Tibial artery (tissue), 4 donors: ENCODE results near the gene PRR13.
"Not testable (repeated sequence)": the region's sequence is repeated elsewhere in the genome, so short reads cannot be mapped to it uniquely, and the experiment has no call there.

ENCODE experiments used
- DNase-seq, 2 donors: peaks; one replicate each; pipeline ENCODE4 v3.0.0-alpha.2; 2019
- H3K27ac ChIP-seq, 2 donors: fragments of 200-600 bp; sonication (generic) in 1 of 2; 1 replicate in 1 of 2; 2 replicates in 1 of 2; pipeline ENCODE4 v1.5.1; 2018 to 2019; ENCODE audit warnings: mild to moderate bottlenecking in 1 of 2
- H3K27me3 ChIP-seq, 2 donors: fragments of 200-600 bp; sonication (generic) in 1 of 2; one replicate each; pipeline versions ENCODE4 v1.5.1 to v1.6.0; 2016 to 2019
- H3K36me3 ChIP-seq, 3 donors: fragments of 200-600 bp; sonication (generic) in 2 of 3; one replicate each; pipeline ENCODE4 v1.5.1; 2016 to 2019; ENCODE audit warnings: mild to moderate bottlenecking in 2 of 3
- H3K4me1 ChIP-seq, 4 donors: fragments of 200-600 bp; sonication (generic) in 2 of 4; 1 replicate in 3 of 4; 2 replicates in 1 of 4; pipeline ENCODE4 v1.5.1; 2016 to 2019
- H3K4me3 ChIP-seq, 2 donors: fragments of 200-600 bp; sonication (generic) in 1 of 2; 1 replicate in 1 of 2; 2 replicates in 1 of 2; pipeline ENCODE4 v1.5.1; 2018 to 2019; ENCODE audit warnings: mild to moderate bottlenecking in 2 of 2
- H3K9me3 ChIP-seq, 3 donors: fragments of 200-600 bp; sonication (generic) in 1 of 3; one replicate each; pipeline ENCODE4 v1.5.1; 2016 to 2019
- intact Hi-C: fragments of 100-400 bp; cut with DNase I; formaldehyde crosslinking; loops from one replicate; pipeline ENCODE4 v1.15.0; 2023; ENCODE audit warnings: low total_unique reads
- TF ChIP-seq, protein P1 (sequence below), 2 experiments: fragments of 200-600 bp in 1 of 2; fragments of 450-650 bp in 1 of 2; IDR thresholded peaks; one replicate each; pipeline ENCODE4 v1.5.1; 2017 to 2019; ENCODE audit warnings: antibody characterized with exemption in 2 of 2, mild to moderate bottlenecking in 1 of 2, moderate library complexity in 1 of 2

The PRR13 gene

DNA sequence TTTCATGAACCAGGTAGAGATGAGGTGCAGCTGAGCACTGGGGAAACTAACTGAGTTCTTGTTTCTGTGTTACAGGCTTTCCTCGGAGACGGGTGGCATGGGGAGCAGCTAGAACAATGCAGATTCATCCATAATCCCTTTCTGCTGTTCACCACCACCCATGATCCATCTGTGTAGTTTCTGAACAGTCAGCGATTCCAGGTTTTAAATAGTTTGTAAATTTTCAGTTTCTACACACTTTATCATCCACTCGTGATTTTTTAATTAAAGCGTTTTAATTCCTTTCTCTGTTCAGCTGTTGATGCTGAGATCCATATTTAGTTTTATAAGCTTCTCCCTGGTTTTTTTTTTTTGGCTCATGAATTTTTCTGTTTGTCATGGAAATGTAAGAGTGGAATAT lies 37.8 kb downstream of the PRR13 start:
- Histone ChIP-seq H3K9me3 (no peaks in the 10 kb centered on the region), H3K4me1 (peaks cover 0 to 39% (median 4%) of the 10 kb centered on the region in 4 donors), H3K36me3 (peaks cover 53 to 100% (median 95%) of the 10 kb centered on the region in 3 donors), H3K4me3 (no peak overlapping the region), H3K27ac (peak overlapping the region; percentile 20 to 23), H3K27me3 (no peaks in the 10 kb centered on the region)
- DNase-seq: no peak
- TF ChIP-seq, protein P1, sequence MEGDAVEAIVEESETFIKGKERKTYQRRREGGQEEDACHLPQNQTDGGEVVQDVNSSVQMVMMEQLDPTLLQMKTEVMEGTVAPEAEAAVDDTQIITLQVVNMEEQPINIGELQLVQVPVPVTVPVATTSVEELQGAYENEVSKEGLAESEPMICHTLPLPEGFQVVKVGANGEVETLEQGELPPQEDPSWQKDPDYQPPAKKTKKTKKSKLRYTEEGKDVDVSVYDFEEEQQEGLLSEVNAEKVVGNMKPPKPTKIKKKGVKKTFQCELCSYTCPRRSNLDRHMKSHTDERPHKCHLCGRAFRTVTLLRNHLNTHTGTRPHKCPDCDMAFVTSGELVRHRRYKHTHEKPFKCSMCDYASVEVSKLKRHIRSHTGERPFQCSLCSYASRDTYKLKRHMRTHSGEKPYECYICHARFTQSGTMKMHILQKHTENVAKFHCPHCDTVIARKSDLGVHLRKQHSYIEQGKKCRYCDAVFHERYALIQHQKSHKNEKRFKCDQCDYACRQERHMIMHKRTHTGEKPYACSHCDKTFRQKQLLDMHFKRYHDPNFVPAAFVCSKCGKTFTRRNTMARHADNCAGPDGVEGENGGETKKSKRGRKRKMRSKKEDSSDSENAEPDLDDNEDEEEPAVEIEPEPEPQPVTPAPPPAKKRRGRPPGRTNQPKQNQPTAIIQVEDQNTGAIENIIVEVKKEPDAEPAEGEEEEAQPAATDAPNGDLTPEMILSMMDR (IDR thresholded peaks at IDR 0.05): no peak
- intact Hi-C loops: no loop called here

DNA sequence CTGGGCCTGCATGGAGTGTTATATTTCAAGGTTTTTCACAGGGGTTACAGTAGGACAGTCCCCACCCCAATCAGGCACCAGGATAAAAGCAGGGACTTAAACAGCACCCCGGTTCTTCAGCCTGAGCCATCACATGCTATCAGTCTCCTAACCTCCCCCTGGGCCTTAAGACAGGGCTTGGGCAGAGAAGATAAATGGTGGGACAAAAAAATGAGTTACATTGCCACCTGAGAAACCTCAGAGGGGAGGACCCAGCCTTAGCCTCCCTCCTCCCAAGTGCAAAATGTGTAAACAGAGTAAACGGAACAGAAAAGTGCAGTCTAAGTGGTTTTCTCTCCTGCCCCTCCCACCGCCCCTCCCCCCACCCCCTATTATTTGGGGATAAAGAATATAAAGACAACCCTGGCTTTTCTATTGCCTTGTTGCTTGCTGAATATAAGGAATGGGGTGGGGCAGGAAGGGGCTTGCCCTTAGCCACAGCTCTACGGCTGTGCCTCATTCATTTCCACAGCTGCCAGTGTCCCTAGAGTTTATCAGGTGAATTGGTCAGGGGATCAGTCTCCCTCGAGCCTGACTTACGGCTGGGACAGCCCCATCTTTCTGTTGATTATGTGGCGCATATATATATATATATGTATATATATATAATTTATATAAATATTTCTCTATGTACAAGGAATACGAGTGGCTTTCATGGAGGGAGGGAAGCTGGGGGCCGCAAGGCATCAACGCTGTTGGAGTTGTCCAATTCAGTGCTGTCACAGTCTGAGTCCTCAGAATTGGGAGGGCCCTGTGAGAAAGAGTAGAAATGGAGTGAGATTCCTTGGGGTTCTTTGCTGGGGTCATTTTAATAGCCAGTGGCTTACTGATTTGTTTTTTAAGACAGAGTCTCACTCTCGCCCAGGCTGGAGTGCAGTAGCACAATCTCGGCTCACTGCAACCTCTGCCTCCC lies 39.2 kb downstream of the PRR13 start:
- peaks cover 52 to 100% (median 92%) of the 10 kb centered on the region in 3 donors for H3K36me3 ChIP-seq
- DNase-seq: no peak
- peak overlapping the region in 1 of 2 donors; percentile 26 for H3K27ac ChIP-seq
- H3K27me3 ChIP-seq: no peaks in the 10 kb centered on the region
- intact Hi-C loops: no loop called here
- TF ChIP-seq, protein P1 (IDR thresholded peaks at IDR 0.05): no peak
- no peak overlapping the region for H3K4me3 ChIP-seq
- H3K4me1 ChIP-seq: peaks cover 0 to 32% (median 4%) of the 10 kb centered on the region in 4 donors
- no peaks in the 10 kb centered on the region for H3K9me3 ChIP-seq

DNA sequence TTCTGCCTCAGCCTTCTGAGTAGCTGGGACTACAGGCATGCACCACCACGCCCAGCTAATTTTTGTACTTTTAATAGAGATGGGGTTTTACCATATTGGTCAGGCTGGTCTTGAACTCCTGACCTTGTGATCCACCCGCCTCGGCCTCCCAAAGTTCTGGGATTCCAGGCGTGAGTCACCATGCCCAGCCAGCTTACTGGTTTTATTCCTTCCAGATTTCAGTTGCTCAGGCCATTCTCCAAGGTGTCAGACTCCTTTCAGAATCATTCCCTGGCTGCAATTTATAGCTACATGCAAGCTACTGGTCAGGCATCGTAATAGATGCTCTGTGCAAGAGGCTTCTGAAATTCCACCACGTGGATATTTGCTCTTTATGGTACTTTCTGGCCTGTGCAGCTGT lies 39.9 kb downstream of the PRR13 start:
- not testable (repeated sequence) for H3K4me3 ChIP-seq, H3K9me3 ChIP-seq, DNase-seq

DNA sequence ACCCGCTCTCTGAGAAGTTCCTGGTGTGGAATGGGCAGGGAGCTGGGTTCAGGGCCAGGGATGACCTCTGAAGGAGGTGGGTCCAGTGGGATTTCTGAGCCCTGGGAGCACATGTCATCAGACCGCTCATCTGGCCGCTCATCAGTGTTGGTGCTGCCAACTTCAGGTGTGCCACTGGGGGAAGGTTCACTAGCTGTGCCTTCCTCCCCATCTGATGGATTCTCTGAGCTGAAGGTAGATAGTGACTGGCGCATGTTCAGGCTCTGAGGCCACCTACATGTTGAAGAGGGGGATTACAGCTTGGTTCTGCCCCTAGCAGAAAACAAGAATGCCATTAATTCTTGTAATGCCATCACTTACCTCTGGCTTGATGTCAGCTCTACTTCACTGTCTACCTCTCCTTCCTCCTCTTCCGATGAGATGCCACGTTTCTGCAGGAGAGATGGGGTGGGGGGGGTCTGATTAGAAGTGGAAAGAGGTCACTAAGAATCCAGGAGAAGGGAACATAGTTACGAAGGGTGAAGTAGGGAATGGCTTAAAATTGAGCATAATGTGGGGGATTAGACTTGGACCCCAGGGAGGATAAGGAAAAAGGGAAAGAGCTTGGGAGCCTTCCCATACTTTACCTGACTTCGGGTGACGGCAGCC lies 40.5 kb downstream of the PRR13 start:
- DNase-seq: no peak
- TF ChIP-seq, protein P1 (IDR thresholded peaks at IDR 0.05): no peak
- peaks cover 40 to 100% (median 91%) of the 10 kb centered on the region in 3 donors for H3K36me3 ChIP-seq
- peak overlapping the region in 1 of 2 donors; percentile 26 for H3K27ac ChIP-seq
- intact Hi-C loops: no loop called here
- no peaks in the 10 kb centered on the region for H3K27me3 ChIP-seq
- H3K4me3 ChIP-seq: no peak overlapping the region
- H3K9me3 ChIP-seq: no peaks in the 10 kb centered on the region
- H3K4me1 ChIP-seq: peaks cover 0 to 32% (median 4%) of the 10 kb centered on the region in 4 donors

More for the DNA sequence above, 39.9 kb downstream of the PRR13 start:
- peak overlapping the region in 1 of 2 donors; percentile 26 for H3K27ac ChIP-seq
- H3K4me1 ChIP-seq: peaks cover 0 to 32% (median 4%) of the 10 kb centered on the region in 4 donors
- H3K27me3 ChIP-seq, intact Hi-C loops: not testable (repeated sequence)
- peaks cover 46 to 100% (median 92%) of the 10 kb centered on the region in 3 donors for H3K36me3 ChIP-seq

DNA sequence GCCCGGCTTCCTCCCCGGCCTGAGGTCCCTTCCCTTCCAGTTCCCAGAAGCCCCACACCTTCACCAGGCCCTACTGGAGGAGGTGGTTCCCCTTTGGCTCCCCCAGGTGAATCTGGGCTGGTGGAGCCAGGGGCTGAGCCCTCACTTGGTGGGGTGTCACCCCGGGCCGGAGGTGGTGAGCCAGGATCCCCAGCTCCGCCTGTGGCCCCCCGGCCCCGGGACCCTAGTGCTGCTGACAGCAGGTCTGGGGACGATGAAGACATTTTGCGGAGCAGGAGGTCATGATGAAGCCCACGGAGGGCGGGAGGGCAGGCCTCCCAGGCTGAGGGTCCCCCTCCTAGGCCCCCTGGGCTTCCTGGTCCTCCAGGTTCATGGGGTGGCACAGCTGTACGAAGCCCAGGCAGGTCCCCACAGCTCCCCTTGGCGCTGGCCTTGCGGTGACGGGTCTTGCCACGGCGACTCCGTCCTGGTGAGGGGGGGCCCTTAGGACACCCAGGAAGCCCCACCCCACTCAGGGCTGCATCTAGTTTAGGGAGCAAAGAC lies 41.2 kb downstream of the PRR13 start:
- intact Hi-C loops: no loop called here
- Histone ChIP-seq H3K36me3 (peaks cover 38 to 100% (median 90%) of the 10 kb centered on the region in 3 donors), H3K9me3 (no peaks in the 10 kb centered on the region), H3K4me1 (peaks cover 0 to 32% (median 4%) of the 10 kb centered on the region in 4 donors), H3K27ac (peak overlapping the region in 1 of 2 donors; percentile 26), H3K4me3 (no peak overlapping the region), H3K27me3 (no peaks in the 10 kb centered on the region)
- TF ChIP-seq, protein P1 (IDR thresholded peaks at IDR 0.05): no peak
- peak in 1 of 2 donors; percentile 62 for DNase-seq
